Osteoblast (primary cell): ENCODE data around the gene TMIE. TPM values are rescaled to one million over a fixed set of nuclear protein-coding genes. Genes with fewer than 3 reads are reported as not detected.

ENCODE experiments used
- DNase-seq: peaks from one replicate; pipeline ENCODE4 v3.0.0; 2011; ENCODE audit warnings: low spot score, mixed read lengths; ENCODE audit not compliant: insufficient read length; ENCODE audit errors: missing footprints
- H2AFZ ChIP-seq: 2 replicates; pipeline ENCODE4 v1.6.0; 2011; ENCODE audit warnings: mild to moderate bottlenecking, low read length
- H3K27ac ChIP-seq: 2 replicates; pipeline ENCODE4 v1.5.1; 2011; ENCODE audit warnings: mild to moderate bottlenecking, low read depth, low read length, moderate library complexity
- H3K27me3 ChIP-seq: 2 replicates; pipeline ENCODE4 v1.6.0; 2012; ENCODE audit warnings: mild to moderate bottlenecking, control low read depth, inconsistent platforms, low read length, moderate library complexity; ENCODE audit not compliant: insufficient read depth
- H3K36me3 ChIP-seq: 2 replicates; pipeline ENCODE4 v1.5.1; 2011; ENCODE audit warnings: mild to moderate bottlenecking, low read length, control low read depth, moderate library complexity; ENCODE audit not compliant: insufficient read depth
- H3K4me1 ChIP-seq: 2 replicates; pipeline ENCODE4 v1.5.1; 2011; ENCODE audit warnings: mild to moderate bottlenecking, low read length, control low read depth, moderate library complexity; ENCODE audit not compliant: insufficient read depth
- H3K4me2 ChIP-seq: 2 replicates; pipeline ENCODE4 v1.6.0; 2011; ENCODE audit warnings: mild to moderate bottlenecking, low read length; ENCODE audit not compliant: insufficient read depth
- H3K4me3 ChIP-seq: fragments of 200-600 bp; sonication (generic); 3 replicates; pipeline ENCODE4 v1.5.1; 2012; ENCODE audit warnings: mild to moderate bottlenecking, low read length, inconsistent platforms; ENCODE audit not compliant: insufficient read depth
- H3K79me2 ChIP-seq: 2 replicates; pipeline ENCODE4 v1.6.0; 2012; ENCODE audit warnings: mild to moderate bottlenecking, low read length, control low read depth, inconsistent platforms; ENCODE audit not compliant: insufficient read depth
- H3K9me3 ChIP-seq: 2 replicates; pipeline ENCODE4 v1.5.1; 2011; ENCODE audit warnings: low read depth, low read length, control low read depth
- H4K20me1 ChIP-seq: 2 replicates; pipeline ENCODE4 v1.6.0; 2012; ENCODE audit warnings: mild to moderate bottlenecking, low read length, control low read depth; ENCODE audit not compliant: insufficient read depth
- total RNA-seq: library from RNA; depleted of rRNA; stranded (reverse); fragments of >200 nt; gene quantifications from 2 replicates; pipeline ENCODE4 v1.2.3, GENCODE V29; 2012
- TF ChIP-seq, protein P1 (sequence below): IDR thresholded peaks from 2 replicates; pipeline ENCODE4 v1.5.1; 2011; ENCODE audit warnings: mild to moderate bottlenecking, low read depth, low read length, moderate library complexity; ENCODE audit errors: extremely low read depth

The TMIE gene
- total RNA-seq, 1 donor, result under 0.01 TPM

DNA sequence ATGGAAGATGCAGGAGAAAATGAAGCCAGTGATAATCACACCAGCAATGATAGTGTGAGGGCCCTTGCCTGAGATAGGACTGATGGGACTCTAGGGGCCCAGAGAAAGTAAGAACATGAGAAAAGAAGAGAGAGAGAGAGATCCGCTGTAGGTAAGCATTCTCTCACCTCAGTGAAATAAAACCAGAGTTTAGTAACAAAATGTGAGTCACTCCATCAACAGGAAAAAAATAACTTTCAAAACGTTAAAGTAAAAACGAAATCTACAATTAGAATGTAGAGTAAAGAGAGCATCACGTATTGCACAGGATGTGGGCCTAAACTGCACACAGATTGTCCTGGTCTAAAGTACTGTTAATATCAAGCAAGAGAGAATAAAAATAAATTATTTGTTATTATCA is 23.2 kb downstream of the TMIE start:
- Histone ChIP-seq H3K4me2 (no peak overlapping the region), H3K27me3 (peaks cover 18% of the 10 kb centered on the region), H3K79me2 (no peaks in the 10 kb centered on the region), H3K27ac (no peak overlapping the region), H3K36me3 (no peaks in the 10 kb centered on the region), H2AFZ (no peak overlapping the region), H4K20me1 (no peaks in the 10 kb centered on the region), H3K4me3 (no peak overlapping the region), H3K4me1 (no peaks in the 10 kb centered on the region), H3K9me3 (no peaks in the 10 kb centered on the region)
- TF ChIP-seq, protein P1, sequence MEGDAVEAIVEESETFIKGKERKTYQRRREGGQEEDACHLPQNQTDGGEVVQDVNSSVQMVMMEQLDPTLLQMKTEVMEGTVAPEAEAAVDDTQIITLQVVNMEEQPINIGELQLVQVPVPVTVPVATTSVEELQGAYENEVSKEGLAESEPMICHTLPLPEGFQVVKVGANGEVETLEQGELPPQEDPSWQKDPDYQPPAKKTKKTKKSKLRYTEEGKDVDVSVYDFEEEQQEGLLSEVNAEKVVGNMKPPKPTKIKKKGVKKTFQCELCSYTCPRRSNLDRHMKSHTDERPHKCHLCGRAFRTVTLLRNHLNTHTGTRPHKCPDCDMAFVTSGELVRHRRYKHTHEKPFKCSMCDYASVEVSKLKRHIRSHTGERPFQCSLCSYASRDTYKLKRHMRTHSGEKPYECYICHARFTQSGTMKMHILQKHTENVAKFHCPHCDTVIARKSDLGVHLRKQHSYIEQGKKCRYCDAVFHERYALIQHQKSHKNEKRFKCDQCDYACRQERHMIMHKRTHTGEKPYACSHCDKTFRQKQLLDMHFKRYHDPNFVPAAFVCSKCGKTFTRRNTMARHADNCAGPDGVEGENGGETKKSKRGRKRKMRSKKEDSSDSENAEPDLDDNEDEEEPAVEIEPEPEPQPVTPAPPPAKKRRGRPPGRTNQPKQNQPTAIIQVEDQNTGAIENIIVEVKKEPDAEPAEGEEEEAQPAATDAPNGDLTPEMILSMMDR, result no peak
- DNase-seq, result no peak

GRCh38 chr3:46725621-46726314 is 24.6 kb downstream of the TMIE start:
- H4K20me1 ChIP-seq, result no peaks in the 10 kb centered on the region
- H3K9me3 ChIP-seq, result no peaks in the 10 kb centered on the region
- no peaks in the 10 kb centered on the region for H3K36me3 ChIP-seq
- H3K4me2 ChIP-seq, result no peak overlapping the region
- TF ChIP-seq, protein P1, result no peak
- no peaks in the 10 kb centered on the region for H3K79me2 ChIP-seq
- no peak overlapping the region for H2AFZ ChIP-seq
- no peaks in the 10 kb centered on the region for H3K4me1 ChIP-seq
- DNase-seq, result no peak
- H3K27me3 ChIP-seq, result peaks cover 13% of the 10 kb centered on the region
- no peak overlapping the region for H3K4me3 ChIP-seq
- no peak overlapping the region for H3K27ac ChIP-seq

DNA sequence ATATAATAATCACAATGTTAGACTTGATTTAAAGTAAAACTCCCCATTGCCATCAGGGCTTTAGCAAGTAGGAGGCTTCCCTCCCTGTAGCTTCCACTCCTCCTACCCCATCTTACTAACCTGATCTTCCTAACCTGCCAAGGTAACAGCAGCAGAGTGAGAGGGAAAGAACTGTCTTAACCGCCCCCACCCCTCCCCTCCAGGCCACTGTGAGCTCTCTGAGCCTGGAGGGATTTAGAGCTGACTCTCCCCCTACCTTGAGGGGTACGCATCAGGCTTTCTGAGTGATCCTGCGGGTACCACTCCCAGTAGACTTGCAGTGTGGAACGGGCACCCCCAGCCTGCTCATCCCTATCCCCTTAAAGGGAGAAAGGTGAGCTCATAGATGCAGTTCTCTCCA is 27.8 kb downstream of the TMIE start:
- H4K20me1 ChIP-seq, result no peaks in the 10 kb centered on the region
- H3K36me3 ChIP-seq, result no peaks in the 10 kb centered on the region
- H3K27ac ChIP-seq, result no peak overlapping the region
- no peak overlapping the region for H3K4me2 ChIP-seq
- peaks cover 16% of the 10 kb centered on the region for H3K27me3 ChIP-seq
- no peak for DNase-seq
- no peaks in the 10 kb centered on the region for H3K79me2 ChIP-seq
- no peak overlapping the region for H3K4me3 ChIP-seq
- no peaks in the 10 kb centered on the region for H3K4me1 ChIP-seq
- H3K9me3 ChIP-seq, result no peaks in the 10 kb centered on the region
- TF ChIP-seq, protein P1, result no peak
- no peak overlapping the region for H2AFZ ChIP-seq

- no peaks in the 10 kb centered on the region for H4K20me1 ChIP-seq
Measured at GRCh38 chr3:46730819-46731218, 29.6 kb downstream of the TMIE start.

More at GRCh38 chr3:46730819-46731218, 29.6 kb downstream of the TMIE start:
- Histone ChIP-seq H3K27me3 (peaks cover 16% of the 10 kb centered on the region), H3K4me1 (no peaks in the 10 kb centered on the region), H2AFZ (no peak overlapping the region), H3K27ac (no peak overlapping the region), H3K4me2 (no peak overlapping the region), H3K36me3 (no peaks in the 10 kb centered on the region), H3K79me2 (no peaks in the 10 kb centered on the region), H3K4me3 (no peak overlapping the region), H3K9me3 (no peaks in the 10 kb centered on the region)
- TF ChIP-seq, protein P1, result no peak
- no peak for DNase-seq
